Common myeloid progenitor, CD34-positive (primary cell): ENCODE data around the gene BNIP2.
A peak's percentile ranks its signal among the peaks of the same experiment; 100 is the strongest.

Experiments
- CTCF ChIA-PET: fragments of 350-600 bp; sonication (Branson Sonifier 250); formaldehyde crosslinking; loops from one replicate; lab custom pipeline; 2021; ENCODE audit warnings: antibody characterized with exemption; lab: Charles Lee
- POLR2A ChIA-PET: fragments of 350-600 bp; sonication (Branson Sonifier 250); formaldehyde crosslinking; loops from one replicate; lab custom pipeline; 2021; ENCODE audit warnings: antibody characterized with exemption; lab: Charles Lee
- DNase-seq, 3 donors: peaks; one replicate each; pipeline versions ENCODE4 v3.0.0 to v3.0.0-alpha.2; 2013
- H3K27ac ChIP-seq, 2 experiments: 1 replicate in 1 of 2; 2 replicates in 1 of 2; pipeline ENCODE4 v1.7.0; 2013; ENCODE audit warnings: inconsistent platforms in 2 of 2, low read length in 2 of 2, mild to moderate bottlenecking in 2 of 2, low read depth in 1 of 2, moderate library complexity in 1 of 2; ENCODE audit not compliant: severe bottlenecking in 2 of 2, insufficient read depth in 1 of 2, poor library complexity in 1 of 2
- H3K27me3 ChIP-seq, 5 experiments: replicated peaks in 2 of 5; 1 replicate in 3 of 5; 2 replicates in 2 of 5; pipeline versions ENCODE4 v1.6.1 to v1.7.0; 2013; ENCODE audit warnings: low read length in 4 of 5, mild to moderate bottlenecking in 2 of 5, moderate library complexity in 2 of 5, inconsistent platforms in 1 of 5; ENCODE audit not compliant: insufficient read depth in 5 of 5, control insufficient read depth in 4 of 5
- H3K36me3 ChIP-seq, 4 experiments: 1 replicate in 2 of 4; 2 replicates in 2 of 4; pipeline versions ENCODE4 v1.6.1 to v1.7.0; 2013; ENCODE audit warnings: low read length in 3 of 4, control low read depth in 1 of 4, mild to moderate bottlenecking in 1 of 4; ENCODE audit not compliant: control insufficient read depth in 4 of 4, insufficient read depth in 4 of 4
- H3K4me1 ChIP-seq, 4 experiments: 1 replicate in 3 of 4; 2 replicates in 1 of 4; pipeline versions ENCODE4 v1.6.1 to v1.7.1; 2013; ENCODE audit warnings: low read length in 3 of 4, mild to moderate bottlenecking in 3 of 4, control low read depth in 1 of 4, inconsistent platforms in 1 of 4, moderate library complexity in 1 of 4; ENCODE audit not compliant: control insufficient read depth in 4 of 4, insufficient read depth in 4 of 4; ENCODE audit errors: control extremely low read depth in 1 of 4
- H3K4me3 ChIP-seq, 7 experiments: 1 replicate in 4 of 7; 2 replicates in 3 of 7; pipeline versions ENCODE4 v1.5.1 to v1.7.0; 2013; ENCODE audit warnings: mild to moderate bottlenecking in 7 of 7, low read length in 6 of 7, moderate library complexity in 6 of 7, inconsistent platforms in 2 of 7, low read depth in 2 of 7, control low read depth in 1 of 7; ENCODE audit not compliant: insufficient read depth in 4 of 7, control insufficient read depth in 1 of 7; ENCODE audit errors: extremely low read depth in 1 of 7
- H3K9me3 ChIP-seq, 5 experiments: 1 replicate in 4 of 5; 2 replicates in 1 of 5; pipeline versions ENCODE4 v1.6.1 to v1.7.1; 2013; ENCODE audit warnings: low read length in 4 of 5, mild to moderate bottlenecking in 2 of 5, inconsistent platforms in 1 of 5, low read depth in 1 of 5, moderate library complexity in 1 of 5; ENCODE audit not compliant: control insufficient read depth in 4 of 5, insufficient read depth in 2 of 5; ENCODE audit errors: control extremely low read depth in 1 of 5
- WGBS: methylation state at CpG from one replicate; pipeline ENCODE4 v1.1.5; 2013; ENCODE audit not compliant: insufficient coverage; 5-methylcytosine and 5-hydroxymethylcytosine counted together

BNIP2 gene

DNA sequence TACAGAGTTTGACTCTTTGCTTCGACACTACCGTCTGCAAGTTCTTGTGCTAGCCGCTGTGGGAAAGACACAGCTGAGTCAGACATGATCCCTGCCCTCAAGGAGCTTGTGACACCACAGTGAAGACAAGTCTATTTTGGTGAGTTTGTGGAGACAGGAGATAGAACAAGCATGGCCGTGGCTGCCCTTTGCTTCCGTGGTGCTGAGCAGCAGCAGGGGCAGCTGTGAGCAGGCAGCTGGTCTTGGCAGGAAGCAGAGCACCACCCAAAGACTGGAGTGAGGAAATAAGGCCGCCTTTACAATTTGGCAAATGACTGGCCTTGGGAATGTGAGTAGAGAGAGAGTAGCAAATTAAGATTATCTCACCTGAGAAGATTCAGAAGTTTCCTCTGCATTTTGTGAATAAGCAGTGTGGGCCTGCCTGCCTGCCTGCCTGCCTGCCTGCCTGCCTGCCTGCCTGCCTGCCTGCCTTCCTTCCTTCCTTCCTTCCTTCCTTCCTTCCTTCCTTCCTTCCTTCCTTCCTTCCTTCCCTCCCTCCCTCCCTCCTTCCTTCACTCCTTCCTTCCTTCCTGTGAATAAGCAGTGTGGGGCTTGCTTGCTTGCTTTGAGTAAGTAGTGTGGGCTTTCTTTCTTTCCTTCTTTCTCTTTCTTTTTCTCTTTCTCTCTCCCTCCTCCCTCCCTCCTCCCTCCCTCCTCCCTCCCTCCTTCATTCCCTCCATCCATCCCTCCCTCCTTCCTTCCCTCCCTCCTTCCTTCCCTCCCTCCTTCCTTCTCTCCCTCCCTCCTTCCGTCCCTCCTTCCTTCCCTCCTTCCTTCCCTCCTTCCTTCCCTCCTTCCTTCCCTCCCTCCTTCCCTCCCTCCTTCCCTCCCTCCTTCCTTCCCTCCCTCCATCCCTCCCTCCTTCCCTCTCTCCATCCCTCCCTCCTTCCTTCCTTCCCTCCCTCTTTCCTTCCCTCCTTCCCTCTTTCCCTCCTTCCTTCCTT lies 79.1 kb downstream of the BNIP2 start:
- Histone ChIP-seq H3K4me3 (no peak overlapping the region), H3K4me1 (peaks cover 0 to 3% (median 0%) of the 10 kb centered on the region in 4 experiments), H3K9me3 (peaks cover 0 to 3% (median 0%) of the 10 kb centered on the region in 5 experiments), H3K27me3 (peaks cover 0 to 36% (median 12%) of the 10 kb centered on the region in 5 experiments), H3K36me3 (no peaks in the 10 kb centered on the region), H3K27ac (no peak overlapping the region)
- ChIA-PET CTCF (no interaction called here), POLR2A (no interaction called here)
- WGBS = 86% methylated on average over 7 of the region's 7 CpGs
- peak in 1 of 3 donors; percentile 11 for DNase-seq
